ENCODE results near the gene TRERF1.

Gene TRERF1

DNA sequence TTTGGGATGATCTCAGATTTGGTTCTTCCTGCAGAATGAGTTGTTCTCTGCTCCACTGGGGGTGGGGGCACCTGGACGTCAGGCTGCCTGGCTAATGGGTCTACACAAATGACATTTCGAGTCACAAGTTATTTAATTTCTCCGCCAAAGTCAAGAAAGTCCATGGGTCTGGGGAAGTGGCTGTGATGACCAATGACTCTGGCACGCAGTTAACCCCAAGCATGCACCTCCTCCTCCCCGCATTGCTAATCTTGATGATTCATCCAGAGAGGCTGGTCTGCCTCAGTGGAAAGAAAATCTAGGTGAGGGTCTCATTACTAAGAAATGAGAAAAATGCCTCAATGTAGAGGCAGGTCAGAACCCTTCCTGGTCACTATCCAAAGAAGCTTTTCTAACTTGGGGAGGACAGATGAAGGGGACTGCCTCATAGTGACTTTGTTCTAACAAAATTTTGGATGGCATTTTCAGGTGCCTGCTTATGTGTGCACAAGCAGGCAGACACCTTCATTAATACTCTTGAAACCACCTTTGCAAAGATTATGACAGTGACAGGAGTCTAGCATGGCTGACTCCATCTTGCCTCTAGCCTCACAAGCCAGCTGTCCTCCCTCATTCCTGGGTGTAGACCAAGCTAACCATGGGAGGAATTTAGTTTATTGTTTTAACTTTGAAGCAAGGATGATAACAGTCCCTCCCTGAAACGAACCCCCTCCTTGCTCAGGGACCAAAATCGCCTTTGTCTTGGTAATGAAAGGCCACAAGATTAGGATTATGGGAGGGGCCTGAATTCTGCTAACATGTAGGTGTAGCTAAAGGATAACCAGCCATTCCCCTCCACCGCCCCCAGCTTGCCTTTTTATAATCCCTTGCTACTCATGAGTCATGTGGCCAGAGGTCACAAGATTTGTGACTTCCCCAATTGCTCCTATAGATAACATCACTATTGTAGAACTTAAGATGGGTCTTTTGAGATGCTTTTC, 135.4 kb downstream of the TRERF1 start:
- DNase-seq (ENCODE audit: extremely low read depth in 1 of 2, low read depth in 1 of 2), result peak in 1 of 2 donors; percentile 39

DNA sequence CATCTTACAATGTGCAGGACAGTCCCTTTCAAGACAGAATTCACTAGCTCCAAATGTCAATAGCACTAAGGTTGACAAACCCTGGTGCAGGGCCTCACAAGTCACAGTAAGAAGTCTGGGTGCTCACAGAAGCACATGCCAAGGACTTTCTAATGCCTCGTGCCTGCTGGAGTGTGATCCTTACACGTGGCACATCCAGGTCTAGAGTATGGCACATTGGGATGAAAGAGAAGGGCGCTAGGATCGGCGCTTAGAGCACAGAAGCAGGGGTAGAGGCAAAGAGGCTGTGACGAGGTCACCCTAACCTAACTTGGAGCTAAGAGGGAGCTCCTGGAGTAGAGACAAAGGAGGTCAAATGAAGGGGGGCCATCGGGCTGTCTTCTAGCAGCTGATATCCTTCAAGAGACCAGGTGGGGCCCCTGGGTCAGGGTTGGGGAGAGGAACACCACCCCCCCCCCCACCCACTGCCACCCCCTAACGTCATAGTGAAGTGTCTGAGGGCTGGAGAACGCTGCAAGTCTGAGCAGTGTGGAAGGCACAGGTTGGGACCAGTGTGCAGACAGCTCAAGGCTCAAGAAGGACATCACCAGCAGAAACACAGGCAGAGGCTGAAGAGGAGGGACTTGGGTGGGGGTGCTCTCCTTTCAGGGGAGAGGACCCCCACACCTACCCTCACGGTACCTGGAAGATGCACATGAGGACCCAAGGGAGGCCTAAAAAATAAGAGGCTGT, 136.3 kb downstream of the TRERF1 start:
- no peak for DNase-seq (ENCODE audit: extremely low read depth in 1 of 2, low read depth in 1 of 2)

DNA sequence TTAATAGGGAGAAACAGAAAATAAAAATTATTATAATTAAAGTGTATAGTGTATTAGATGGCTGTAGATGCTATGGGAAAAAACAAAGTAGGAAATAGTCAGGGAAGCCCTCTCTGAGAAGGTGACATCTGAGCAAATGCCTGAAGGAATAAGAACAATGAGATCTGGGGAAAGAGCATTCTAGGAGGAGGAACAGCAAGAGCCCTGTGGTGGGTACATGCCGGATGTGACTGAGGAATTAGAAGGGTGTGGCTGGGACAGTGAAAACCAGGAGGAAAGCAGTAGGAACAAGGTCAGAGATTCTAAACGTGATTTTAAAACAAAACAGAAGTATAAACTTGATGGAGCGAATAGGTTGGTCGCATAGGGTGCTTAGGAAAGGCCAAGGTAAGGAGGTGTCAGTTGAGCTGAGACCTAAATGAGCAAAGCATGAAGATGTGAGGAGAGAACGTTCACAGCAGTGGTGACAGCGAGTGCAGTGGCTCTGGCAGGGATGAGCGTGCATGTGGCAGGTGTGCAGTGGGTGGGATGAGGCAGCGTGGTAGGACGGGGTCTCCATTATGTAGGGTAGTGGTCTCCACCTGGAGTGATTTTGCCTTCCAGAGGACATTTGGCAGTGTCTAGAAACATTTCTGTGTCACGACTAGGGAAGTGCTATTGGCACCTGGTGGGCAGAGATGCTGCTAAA, 137.0 kb downstream of the TRERF1 start:
- no peak for DNase-seq (ENCODE audit: extremely low read depth in 1 of 2, low read depth in 1 of 2)

- DNase-seq (ENCODE audit: extremely low read depth in 1 of 2, low read depth in 1 of 2), result no peak
Measured at GRCh38 chr6:42313941-42314570, 137.7 kb downstream of the TRERF1 start.

DNA sequence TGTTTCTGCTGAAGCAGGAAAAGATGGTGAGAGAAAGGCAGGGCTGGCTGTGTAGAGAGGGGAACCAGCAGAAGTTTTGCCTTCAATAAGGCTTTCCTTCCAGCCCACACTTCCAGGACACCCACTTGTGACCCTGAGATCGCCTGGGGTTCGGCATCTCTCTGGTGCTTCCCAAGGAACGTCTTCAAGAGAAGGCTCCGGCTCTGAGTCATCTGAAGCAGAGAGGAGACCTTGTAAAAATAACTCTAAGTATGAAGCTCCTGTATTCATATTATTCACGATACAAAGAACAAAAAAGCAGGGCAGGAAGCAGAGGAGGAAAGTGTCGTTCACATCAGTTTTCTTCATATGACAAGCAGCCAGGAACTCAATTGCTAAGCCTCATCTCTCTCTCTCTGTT, 138.7 kb downstream of the TRERF1 start:
- no peak for DNase-seq (ENCODE audit: extremely low read depth in 1 of 2, low read depth in 1 of 2)

DNA sequence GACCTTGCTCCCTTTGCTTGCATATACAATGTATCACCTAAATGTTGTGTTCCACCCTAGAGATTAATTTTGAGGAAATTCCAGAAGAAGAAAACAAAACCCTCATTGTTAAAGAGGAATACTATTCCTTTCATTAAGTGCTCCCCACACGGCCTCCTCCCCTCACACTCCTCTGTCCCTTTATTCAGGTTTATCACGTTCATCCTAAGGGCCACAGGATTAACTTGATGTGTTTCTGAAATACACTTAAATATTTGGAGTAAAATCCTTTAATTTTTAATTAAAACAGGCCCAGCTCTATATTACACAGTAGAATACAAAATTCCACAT, 144.6 kb downstream of the TRERF1 start:
- DNase-seq (ENCODE audit: extremely low read depth in 1 of 2, low read depth in 1 of 2), result no peak

DNA sequence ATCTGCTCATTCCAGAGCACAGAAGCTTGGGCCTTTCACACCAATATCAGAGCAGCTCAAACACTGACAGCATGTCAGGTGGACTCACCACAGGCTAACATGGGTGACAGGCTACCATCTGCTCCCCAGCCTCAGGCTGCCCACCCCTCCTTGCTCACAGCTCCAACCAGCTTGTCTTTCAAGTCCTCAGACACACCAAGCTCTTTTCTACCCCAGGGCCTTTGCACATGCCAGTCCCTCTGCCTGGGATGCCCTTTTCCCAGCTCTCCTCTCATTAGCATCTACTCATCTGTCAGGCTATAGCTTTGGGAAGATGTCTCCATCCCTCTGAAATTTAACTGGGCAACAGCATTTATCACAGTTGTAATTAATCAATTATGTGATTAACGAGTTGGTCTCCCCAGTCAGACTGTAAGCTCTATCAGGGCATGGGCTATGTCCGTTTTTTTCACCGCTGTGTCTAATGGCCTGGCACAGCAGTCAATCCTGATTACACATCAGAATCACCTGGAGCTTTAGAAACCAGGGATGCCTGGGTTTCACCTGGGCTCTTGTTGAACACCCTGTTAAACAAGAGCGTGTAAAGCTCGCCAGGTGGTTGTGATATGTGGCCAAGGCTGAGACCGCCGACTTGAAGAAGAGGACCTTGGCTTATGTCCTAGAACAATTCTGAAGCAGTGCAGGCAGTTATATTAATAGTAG, 145.1 kb downstream of the TRERF1 start:
- DNase-seq (ENCODE audit: extremely low read depth in 1 of 2, low read depth in 1 of 2), result no peak

DNA sequence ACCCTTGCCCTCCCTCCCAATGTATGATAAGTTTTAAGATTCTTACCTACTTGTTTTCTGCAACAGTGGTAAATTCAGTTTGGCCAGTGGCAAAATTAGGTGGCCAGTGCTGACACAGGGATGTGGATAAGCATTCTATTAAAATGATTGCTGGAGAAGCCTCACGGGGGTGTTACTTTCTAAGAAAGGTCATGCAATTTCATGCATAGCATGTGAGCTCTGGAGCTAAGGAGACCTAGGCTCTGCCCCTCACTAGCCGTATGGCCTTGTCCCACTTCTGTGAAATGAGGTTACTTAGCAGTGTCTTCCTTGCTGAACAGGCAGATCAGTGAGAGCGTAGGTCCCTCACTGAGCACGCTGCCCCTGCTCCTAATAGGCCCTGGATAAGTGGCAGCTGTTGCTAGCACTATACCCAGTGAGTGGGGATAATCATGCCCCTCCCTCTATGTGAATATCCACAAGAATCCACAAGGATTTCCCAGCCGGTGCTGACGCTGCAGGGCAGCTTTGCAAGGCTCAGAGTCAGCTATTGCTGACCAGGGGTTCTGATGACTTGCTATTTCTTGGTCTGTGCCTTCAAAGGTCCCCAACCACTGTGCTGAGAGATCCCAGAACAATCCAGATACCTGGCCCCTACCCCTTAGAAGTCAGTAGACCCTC, 147.5 kb downstream of the TRERF1 start:
- DNase-seq (ENCODE audit: extremely low read depth in 1 of 2, low read depth in 1 of 2), result no peak

- DNase-seq (ENCODE audit: extremely low read depth in 1 of 2, low read depth in 1 of 2), result no peak
Measured at GRCh38 chr6:42302411-42302810, 149.3 kb downstream of the TRERF1 start.

DNA sequence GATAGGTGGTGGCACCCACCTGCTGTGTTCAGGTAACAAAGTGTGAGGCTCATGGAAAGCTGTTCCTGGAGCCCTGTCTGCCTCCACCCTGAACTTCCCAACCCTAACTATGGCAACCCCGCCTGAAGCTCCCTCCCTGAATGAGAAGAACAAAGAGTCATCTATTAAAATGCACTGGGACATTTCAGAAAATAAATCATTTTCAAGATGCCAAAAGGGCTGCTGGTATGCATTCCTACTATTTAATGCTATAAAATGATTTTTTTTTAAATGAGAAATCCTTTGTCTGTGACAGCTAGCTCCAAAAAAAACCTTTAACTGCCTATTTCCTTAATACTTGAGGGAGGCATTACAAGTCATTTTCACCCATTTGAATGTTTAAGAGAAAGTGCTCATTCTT, 149.7 kb downstream of the TRERF1 start:
- no peak for DNase-seq (ENCODE audit: extremely low read depth in 1 of 2, low read depth in 1 of 2)

GRCh38 chr6:42300701-42301100, 151.0 kb downstream of the TRERF1 start:
- DNase-seq (ENCODE audit: extremely low read depth in 1 of 2, low read depth in 1 of 2), result no peak

DNA sequence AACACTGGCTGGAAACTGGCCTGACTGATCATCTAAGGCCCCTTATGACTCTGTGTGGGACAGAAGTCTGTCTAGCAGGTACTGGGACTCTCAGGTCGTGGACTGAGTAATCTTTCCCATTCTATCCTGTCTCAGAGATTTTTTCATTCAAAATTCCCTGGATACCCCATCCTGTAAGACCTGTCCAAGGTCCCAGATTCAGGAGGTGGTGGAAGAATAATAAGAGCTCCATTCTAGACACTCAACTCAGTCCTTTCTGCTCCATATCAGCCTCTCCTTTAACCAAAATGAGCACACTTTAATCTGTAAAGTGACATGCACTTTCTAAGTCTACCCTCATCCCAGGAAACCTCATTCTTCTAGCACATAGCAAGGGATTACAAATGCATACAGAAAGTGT, 151.5 kb downstream of the TRERF1 start:
- DNase-seq (ENCODE audit: extremely low read depth in 1 of 2, low read depth in 1 of 2), result no peak

DNA sequence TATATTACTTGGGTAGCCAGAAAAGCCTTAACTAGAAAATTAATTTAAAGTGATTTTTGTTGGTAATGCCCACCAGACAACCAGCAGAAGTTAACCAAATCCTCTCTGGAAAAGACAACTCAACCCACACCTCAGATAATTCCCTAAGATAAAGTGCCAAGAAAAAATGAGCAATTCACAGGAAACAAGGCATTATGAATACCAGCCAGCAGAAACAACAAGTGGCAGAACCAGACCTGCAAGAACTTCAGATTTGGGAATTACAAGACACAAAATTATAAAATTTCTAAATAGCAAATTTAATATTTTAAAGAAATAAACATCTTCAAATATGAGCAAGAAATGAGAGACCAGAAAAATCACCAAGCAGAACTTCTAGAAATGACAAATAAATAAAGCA, 154.1 kb downstream of the TRERF1 start:
- no peak for DNase-seq (ENCODE audit: extremely low read depth in 1 of 2, low read depth in 1 of 2)

DNA sequence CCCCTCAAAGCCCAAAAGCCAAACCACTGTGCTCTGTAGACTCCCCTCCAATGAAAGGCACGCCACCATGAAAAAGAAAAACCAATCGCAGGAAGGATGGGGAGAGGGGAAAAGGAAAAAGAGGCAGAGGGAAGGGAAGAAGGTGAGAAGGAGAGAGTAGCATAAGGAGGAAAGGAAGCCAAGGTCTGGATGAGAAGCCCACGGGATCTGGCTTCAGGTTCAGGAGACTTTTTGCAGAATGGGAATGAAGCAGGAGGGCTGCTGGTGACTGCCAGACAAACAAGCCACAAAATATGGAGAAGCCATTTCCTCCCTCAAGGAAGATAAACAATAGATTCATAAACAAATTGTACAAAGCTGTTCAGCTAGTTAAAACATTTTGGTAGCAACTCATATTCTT, 155.1 kb downstream of the TRERF1 start:
- DNase-seq (ENCODE audit: extremely low read depth in 1 of 2, low read depth in 1 of 2), result no peak

DNA sequence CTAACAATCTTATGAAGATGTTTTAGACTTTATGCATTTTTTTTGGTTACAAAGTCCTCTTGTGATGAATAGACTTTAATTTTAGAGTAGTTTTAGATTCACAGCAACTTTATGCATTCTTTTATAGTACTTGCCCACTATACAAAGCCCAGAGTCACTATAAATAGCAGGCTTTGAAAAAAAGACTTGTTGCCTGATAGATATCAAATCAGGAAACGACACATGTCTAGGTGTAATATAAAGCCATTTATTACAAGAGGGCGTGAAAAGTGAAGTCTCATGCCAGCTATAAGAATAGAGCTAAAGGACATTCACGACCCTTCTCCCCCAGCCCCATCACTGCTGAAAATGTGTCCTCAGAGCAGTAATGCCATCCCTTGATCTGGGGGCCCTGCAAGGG, 156.0 kb downstream of the TRERF1 start:
- DNase-seq (ENCODE audit: extremely low read depth in 1 of 2, low read depth in 1 of 2), result no peak

GRCh38 chr6:42295181-42295580, 156.5 kb downstream of the TRERF1 start:
- no peak for DNase-seq (ENCODE audit: extremely low read depth in 1 of 2, low read depth in 1 of 2)

GRCh38 chr6:42294759-42295158, 157.0 kb downstream of the TRERF1 start:
- no peak for DNase-seq (ENCODE audit: extremely low read depth in 1 of 2, low read depth in 1 of 2)

- DNase-seq (ENCODE audit: extremely low read depth in 1 of 2, low read depth in 1 of 2), result no peak
Measured at GRCh38 chr6:42293386-42293977, 158.2 kb downstream of the TRERF1 start.

- no peak for DNase-seq (ENCODE audit: extremely low read depth in 1 of 2, low read depth in 1 of 2)
Measured at GRCh38 chr6:42292004-42292740, 159.6 kb downstream of the TRERF1 start.

All from stimulated activated CD8-positive, alpha-beta memory T cell treated with anti-CD3 and anti-CD28 coated beads, Interleukin-7, amount 100 ng/mL, for 48 hours (primary cell).